GM19452 (cell line): ENCODE data around the gene HMGCL.
"Not testable (repeated sequence)": the region's sequence is repeated elsewhere in the genome, so short reads cannot be mapped to it uniquely, and the experiment has no call there.

Experiments
- ATAC-seq: cut with Tn5 transposase; IDR thresholded peaks from one replicate; pipeline ENCODE4 v1.9.1; 2021; ENCODE audit not compliant: unreplicated experiment

The HMGCL gene

DNA sequence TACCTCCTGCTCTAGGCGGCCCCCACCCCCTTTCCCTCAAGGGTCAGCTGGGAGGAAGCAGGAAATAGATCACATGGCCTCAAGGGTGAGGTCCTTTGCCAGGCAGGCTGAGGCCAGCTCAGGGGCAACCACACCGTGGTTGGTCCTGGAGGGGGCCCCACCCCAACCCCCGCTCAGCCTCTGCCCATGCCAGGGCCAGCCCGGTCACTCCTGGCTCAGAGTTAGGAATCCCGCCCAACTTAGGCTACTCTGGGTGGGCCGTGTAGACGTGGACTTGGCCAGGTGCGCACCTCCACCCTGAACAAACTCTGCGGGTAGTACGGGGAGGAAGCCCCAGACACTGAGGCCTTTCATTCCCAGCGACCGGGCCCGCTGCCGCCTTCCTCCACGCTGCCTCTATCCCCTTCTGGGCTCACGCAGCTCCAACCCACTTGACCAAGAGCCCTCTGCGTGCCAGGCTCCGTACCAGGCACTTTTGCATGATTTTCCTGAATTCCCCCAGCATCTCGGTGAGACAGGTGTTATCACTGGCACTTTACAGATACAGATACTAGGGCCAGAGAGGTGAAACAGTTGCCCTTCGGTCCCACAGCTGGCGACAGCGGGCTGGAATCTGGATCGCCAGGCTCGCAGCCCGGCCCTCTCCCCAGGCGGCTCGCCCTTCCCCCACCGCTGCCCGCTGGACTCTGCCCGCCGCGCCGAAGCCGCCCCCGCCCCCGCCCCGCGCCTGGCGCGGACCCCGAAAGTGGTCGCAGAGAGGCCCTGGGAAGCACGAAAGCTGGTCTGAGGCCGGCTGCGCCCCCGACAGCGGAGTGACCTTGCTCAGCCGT lies 25.4 kb downstream of the HMGCL start:
- ATAC-seq, result peak; percentile 2

DNA sequence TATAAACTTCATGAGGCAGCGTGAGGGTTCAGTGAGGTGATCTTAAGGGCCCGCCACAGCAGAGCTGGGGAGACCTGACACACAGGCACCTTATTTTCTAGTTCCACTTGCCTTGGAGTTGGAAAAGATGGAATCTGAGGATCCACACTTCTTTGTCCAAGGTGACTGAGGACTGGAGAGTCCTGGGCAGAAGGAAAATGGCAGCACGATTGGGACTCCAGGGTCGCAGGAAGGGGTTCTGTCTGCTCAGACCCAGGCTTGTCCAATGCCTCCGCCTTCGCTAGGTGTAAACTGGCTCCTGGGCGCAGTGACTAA lies 26.0 kb downstream of the HMGCL start:
- no peak for ATAC-seq

DNA sequence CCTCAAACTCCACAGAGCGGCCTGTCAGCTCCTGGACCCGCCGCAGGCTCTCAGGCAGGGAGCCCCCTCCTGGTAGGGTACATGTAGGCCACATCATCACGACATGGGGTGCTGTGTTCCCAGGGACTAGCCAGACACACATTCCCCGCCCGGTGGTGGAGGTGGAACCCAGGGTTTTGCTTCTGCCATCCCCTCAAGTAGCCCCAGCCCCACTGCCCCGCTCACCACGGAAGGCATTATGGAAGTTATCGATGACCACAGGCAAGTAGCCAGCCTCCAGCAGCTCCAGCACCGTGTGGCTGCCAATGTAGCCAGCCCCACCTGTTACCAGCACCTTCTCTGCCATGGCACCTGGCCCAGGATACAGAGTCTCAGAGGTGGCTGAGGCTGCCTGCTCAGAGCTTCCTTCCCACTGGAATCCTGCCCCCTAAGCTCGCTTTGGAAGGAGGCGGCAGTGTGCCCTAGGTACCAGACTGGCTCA lies 26.5 kb downstream of the HMGCL start:
- no peak for ATAC-seq

DNA sequence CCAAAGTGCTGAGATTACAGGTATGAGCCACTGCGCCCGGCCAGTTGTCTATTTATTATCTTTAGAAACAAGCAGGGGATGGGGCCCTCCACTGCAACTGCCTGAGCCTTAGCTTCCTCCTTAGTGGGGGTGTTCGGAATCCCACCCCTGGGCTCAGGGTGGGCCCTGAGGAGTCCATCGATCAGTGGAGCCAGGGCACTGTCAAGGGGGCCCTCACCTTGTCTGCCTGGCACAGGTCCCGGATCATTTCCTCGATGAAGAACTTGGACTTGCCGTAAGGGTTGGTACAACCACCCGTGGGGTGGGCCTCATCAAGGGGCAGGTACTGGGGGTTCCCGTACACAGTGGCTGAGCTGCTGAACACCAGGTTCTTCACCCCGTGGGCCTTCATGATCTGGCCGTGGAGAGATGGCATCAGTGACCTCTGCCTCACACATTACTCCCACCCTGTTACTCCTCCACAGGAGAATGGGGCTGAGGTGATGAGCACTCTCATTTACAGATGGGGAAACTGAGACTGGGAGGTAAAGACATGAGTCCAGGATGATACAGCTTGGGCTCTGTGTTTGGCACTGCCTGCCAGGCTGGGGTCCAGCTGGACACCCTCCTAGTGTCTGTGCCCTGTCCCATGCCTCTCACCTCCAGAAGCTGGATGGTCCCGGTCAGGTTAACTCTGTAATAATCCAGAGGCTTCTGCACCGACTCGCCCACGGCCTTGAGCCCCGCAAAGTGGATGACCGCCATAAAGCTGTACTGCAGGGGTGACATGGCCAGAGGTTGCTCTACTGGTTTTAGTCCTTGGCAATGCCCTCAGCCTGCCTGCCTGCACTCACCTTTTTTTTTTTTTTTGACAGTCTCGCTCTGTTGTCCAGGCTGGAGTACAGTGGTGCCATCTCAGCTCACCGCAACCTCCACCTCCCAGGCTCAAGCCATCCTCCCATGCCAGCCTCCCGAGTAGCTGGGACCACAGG lies 27.5 kb downstream of the HMGCL start:
- ATAC-seq, result no peak

DNA sequence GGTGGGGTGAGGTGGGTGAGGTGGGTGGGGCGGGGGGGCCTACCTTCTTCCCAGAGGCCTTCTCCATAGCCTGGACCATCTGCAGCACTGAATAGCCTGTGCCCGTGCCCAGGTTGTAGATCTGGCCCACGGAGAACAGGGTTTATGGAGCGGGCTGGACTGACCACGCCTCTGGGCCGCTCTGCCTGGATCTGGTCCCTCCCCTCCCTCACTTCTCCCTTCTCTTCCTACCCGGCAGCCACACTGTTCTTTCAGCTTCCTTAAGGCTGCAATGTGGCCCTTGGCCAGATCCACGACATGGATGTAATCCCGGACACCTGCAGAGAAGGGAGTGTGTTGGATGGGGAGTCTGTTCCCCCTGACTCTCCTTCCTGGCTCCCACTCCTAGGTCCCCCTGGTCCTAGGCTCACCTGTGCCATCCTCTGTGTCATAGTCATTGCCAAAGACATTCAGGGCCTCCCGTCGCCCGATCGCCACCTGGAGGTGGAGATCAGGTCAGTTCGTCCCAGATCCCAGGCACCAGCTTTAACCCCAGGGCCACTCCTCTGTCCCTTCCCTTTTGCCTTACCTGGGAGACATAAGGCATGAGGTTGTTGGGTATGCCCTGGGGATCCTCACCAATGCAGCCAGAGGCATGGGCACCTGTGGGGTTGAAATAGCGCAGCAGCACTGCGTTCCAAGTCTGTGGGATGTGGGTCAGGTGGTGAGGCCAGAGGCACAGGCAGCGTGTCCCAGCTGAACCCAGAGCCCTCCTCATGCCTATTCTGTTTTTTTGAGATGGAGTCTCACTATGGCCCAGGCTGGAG lies 28.6 kb downstream of the HMGCL start:
- ATAC-seq, result no peak

DNA sequence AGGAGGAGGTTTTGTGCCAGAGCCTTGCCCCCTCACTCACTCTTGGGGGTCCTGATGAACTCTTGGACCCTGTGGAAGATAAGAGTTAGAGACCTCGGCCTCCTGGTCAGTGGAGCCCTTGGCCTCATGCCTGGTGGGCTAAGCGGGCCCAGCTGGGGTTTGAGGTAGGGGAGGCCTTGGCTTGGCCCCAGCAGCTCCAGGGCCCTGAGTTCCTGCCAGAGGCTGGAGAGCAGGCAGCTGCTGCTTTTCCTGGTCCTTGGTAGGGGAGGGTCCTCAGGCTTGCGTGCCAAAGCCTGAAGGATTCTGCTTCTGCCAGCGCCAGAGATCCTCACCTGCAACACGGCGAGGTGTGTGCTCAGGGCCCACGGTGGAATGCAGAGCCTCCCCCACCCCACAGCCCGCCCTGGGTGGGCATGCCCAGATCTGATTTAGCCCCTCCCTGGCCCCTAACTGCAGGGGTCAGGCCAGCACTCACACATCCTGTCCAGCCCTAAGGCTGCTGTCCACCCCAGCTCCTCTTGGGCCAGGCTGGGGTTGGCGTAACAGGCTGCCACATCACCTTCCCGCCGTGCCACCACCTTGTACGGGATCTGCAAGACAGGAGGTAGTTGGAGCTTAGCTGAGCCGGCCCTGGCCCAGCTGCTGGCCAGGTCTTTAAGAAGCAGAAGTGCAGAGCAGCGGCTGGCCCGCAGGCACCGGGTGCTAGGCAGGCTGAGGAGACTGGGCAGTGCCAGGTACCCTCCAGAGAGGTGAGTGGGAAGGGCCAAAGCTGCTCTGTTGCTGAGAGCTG lies 29.4 kb downstream of the HMGCL start:
- no peak for ATAC-seq

DNA sequence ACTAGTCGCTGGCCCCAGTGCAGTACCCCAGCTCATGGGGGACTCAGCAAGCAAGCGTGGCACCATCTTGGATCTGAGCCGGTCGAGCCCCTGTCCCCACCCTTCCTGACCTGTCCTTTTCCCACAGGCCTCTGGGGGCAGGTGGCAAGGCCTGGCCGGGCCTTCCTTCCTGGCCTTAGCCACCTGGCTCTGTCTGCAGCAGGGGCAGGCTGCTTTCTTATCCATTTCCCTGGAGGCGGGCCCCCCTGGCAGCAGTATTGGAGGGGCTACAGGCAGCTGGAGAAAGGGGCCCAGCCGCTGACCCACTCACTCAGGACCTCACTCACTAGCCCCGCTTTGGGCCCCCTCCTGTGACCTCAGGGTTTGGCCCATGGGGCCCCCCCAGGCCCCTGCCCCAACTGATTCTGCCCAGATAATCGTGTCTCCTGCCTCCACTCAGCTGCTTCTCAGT lies 30.5 kb downstream of the HMGCL start:
- ATAC-seq, result not testable (repeated sequence)

DNA sequence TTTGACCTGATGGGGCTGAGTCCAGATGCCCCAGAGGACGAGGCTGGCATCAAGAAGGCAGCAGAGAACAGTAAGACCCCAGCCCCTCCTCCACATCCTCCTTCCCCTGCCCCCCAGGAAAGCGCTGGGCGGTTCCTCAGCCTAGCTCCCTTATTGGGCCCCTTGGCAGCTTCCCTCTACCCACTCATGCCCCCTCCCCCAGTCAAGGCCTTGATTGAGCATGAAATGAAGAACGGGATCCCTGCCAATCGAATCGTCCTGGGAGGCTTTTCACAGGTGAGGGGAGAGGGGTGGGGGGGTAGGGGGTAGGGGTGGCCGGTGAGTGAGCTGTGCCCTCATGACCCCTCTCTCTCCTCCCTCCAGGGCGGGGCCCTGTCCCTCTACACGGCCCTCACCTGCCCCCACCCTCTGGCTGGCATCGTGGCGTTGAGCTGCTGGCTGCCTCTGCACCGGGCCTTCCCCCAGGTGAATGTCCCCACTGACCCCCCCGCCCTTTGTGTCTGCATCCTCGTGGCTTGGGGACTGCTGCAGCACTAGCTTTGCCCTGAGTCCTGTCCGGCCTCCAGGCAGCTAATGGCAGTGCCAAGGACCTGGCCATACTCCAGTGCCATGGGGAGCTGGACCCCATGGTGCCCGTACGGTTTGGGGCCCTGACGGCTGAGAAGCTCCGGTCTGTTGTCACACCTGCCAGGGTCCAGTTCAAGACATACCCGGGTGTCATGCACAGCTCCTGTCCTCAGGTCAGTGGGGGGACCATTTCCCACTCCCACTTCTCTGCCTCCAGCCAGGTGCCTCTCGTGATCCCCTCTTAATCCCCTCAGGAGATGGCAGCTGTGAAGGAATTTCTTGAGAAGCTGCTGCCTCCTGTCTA lies 31.1 kb downstream of the HMGCL start:
- no peak for ATAC-seq

DNA sequence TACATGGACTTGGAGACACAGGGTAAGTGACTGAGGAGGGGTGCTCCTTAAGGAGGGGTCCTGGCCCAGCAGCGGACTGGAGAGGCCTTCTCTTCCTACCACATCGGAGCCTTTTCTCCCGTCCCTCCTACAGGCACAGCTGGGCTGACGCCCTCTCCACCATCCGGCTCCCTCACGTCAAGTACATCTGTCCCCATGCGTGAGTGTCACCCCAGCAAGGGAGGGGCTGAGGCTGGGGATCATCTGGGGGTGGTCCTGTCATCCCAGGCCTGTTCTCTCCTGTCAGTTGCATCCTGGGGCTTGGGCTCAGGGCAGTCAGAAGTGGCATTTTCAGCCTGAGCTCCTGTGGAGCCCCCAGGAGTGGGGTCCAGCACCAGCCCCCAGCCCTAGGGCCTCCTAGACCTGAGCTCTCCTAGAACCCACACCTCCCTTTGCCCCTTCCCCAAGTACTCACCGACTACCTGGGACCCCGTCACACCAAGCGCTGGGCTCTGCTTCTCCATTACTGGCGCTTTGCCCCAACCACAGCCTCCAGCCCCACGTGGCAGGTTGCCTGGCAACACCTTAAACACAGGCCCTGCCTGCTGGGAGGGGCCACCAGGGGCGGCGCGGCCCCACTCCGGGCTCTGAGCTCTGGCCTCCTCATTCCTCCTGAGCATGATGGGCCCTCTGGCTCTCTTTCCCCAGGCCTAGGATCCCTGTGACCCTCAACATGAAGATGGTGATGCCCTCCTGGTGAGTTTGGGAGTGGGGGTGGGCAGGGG lies 32.0 kb downstream of the HMGCL start:
- no peak for ATAC-seq

DNA sequence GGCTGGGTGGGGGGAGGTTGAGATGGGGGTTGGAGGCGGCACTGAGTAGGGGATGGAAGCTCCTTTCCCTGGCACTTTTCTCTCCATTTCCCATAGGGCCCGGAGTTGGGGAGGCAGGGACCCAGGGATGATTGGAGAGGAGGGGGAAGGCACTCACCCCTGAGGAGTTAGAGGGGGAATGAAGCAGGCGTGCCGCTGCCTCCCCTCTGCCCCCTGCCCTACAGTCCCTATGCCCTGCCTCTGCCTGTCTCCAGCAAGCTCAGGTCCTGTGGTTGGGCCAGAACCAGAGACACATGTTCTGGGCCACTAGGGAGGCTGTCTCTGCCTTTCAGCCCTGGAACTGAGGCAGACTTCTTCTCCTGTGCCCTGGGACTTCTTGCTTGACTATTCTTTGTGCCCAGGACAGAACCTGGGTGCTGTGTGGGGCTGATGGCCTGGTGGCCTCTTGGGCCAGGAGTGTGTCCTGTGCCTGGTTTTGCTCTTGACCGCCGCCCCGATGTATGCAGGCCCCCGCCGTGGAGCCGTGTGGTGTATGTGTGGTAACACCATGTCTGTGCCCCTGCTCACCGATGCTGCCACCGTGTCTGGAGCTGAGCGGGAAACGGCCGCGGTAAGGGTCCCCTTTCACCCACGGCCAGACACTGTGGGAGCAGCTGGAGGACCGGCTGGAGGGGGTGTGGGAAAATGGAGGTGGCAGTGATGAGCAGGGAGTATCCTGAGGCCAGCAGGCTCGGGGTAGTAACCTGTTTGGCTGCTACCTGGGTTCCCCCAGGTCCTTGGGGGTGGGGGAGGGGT lies 32.9 kb downstream of the HMGCL start:
- no peak for ATAC-seq

DNA sequence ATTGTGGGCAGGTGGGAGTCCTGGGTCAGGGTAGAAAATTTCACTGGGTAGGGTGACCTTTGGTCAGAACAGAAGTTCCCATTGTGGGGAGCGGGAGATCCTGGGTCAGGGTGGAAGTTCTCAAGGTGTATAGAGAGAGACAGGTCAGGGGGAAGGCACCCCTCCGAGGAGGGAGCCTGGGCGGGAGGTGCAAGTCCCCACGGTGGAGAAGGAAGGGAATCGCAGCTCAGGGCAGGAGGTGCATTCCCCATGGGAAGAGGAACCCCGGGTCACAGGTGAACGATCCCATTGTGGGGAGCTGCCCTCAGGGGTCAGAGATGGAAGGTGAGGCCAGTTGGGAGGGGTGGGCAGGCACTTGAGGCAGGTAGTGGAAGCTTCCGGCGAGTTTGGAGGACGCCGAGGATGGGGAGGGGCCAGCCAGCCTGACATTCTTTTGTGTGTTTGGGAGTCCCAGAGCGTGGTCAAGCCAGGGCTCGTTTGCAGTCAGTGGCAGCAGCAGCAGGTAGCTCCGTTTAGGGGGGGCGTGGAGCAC lies 33.6 kb downstream of the HMGCL start:
- ATAC-seq, result no peak

DNA sequence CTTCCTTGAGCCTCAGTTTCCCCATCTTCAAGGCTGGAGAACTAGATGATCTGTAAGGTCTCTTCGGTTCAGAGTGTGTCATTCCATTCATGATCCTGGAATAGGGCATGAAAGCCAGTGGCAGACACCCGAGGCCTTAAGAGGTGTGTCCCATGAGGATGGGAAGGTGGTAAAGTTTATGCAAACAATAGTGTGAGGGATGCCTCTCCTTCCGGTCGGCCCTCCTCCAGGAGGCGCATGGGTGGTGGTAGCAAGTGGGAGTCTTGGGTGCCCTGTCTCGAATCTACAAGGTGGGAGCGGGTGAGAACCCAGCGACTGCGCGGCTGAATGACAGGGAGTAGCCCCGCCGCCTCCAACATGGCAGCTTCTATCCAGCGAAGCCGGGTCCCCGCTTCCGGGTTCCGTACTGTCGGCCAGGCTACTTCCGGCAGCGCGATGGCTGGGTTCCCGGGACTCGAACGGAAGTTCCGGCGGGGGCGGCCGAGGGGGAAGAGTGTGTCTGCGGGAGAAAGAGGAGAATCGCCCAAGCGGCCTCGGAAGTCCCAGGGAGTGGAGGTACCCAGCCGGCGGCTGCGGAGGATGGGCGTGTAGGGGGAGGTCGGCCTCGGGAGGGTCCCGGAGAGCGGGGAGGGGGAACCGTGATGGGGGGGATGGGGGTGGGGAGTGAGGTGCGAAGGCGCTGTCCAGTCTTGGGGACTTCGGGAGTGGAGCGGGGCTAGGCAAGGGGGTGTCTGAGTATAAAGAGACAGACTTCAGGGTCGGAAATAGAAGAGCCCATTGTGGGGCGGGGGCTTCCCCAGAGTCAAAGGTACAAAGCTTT lies 34.3 kb downstream of the HMGCL start, which contains the start of gene LYPLA2:
LYPLA2 (plus strand) TSS at position 450 of the 820 bp plus-strand sequence. CDS start 1,538 bp downstream, outside the sequence.
- ATAC-seq, result peak; percentile 82

DNA sequence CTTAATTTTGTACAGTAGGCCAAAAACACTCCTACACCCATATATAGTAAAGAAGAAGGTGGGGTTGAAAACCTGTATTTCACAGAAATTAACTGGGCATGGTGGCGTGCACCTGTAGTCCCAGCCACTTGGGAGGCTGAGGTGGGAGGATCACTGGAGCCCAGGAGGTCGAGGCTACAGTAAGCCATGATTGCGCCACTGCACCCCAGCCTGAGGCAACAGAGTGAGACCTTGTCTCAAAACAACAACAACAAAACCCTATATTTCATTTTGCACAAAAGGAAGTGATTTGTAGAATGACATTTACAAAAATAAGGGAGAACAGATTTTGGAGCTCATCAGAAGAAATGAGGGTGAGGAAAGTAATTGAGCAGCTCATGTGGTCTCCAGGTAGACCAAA lies 36.5 kb downstream of the HMGCL start:
- no peak for ATAC-seq

DNA sequence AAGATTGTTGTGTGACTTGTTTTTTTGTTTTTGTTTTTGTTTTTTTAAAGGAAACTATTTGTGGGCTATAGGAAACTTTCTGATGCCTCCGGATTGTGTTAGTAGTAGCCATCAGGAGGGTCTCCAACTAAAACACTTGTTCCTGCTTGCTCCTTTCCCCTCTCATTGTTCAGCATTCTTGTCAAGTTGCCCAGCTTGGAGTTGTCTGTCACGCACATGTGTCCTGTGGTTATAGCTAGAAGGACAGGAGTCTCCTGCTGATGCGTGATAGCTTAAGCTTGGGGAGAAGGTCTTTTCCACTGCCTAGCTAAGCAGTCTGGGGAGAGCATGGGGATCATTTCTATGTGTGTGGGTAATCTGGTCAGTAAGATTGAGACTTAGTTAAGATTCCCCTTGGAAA lies 37.5 kb downstream of the HMGCL start:
- no peak for ATAC-seq

DNA sequence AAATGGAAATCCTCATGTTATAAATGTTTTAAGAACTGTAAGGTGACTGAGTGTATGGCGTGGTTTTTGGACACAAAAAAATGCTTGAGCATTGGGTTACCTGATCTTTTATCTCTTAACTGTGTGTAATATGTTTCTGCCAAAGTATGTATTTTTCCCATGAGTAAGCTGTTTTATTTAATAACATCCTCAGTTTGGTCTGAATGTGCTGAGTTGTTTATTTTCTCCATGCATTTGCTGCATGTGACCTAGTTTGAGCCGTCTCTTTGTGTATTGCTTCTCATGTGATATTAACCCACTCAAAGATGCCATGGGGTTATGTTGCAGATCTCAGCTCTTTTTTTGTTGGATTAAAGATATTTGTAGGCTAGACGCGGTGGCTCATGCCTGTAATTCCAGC lies 40.4 kb downstream of the HMGCL start:
- ATAC-seq, result no peak

DNA sequence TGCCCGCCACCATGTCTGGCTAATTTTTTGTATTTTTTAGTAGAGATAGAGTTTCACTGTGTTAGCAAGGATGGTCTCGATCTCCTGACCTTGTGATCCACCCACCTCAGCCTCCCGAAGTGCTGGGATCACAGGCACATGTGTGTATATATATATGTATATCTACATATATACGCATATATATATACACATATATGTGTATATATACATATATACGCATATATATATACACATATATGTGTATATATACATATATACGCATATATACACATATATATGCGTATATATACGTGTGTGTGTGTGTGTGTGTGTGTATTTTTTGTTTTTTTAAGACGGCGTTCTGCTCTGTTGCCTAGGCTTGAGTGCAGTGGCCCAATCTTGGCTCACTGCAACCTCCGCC lies 42.1 kb downstream of the HMGCL start:
- not testable (repeated sequence) for ATAC-seq
